Measurements from ENCODE around the gene GK.
A peak's percentile ranks its signal among the peaks of the same experiment; 100 is the strongest.
"Not testable (repeated sequence)": the region's sequence is repeated elsewhere in the genome, so short reads cannot be mapped to it uniquely, and the experiment has no call there.

GK gene

GRCh38 chrX:30653415-30654131 lies at the start of gene GK:
TSS of gene GK (plus strand) at chrX:30653423. CDS start at chrX:30653538, 115 bp downstream.
- DNase-seq (ENCODE audit: low read depth, low spot score), result no peak

GRCh38 chrX:30607155-30607554 lies 46.1 kb upstream of the GK start:
- H3K27ac ChIP-seq, result peak overlapping the region; percentile 26
- DNase-seq (ENCODE audit: low read depth, low spot score), result peak; percentile 49

More at GRCh38 chrX:30653415-30654131, at the start of gene GK:
- H3K27ac ChIP-seq, result peak within 1 kb of the TSS; percentile 51

GRCh38 chrX:30610026-30610425 lies 43.2 kb upstream of the GK start:
- H3K27ac ChIP-seq, result no peak overlapping the region
- no peak for DNase-seq (ENCODE audit: low read depth, low spot score)

GRCh38 chrX:30612250-30612655 lies 41.0 kb upstream of the GK start:
- H3K27ac ChIP-seq, result no peak overlapping the region
- DNase-seq (ENCODE audit: low read depth, low spot score), result no peak

- DNase-seq (ENCODE audit: low read depth, low spot score), result no peak
- H3K27ac ChIP-seq, result no peak overlapping the region
These were observed 39.5 kb upstream of the GK start for GRCh38 chrX:30613721-30614120.

GRCh38 chrX:30615229-30615628 lies 38.0 kb upstream of the GK start:
- DNase-seq (ENCODE audit: low read depth, low spot score), result no peak
- H3K27ac ChIP-seq, result no peak overlapping the region

- DNase-seq (ENCODE audit: low read depth, low spot score), result no peak
- no peak overlapping the region for H3K27ac ChIP-seq
These were observed 35.0 kb upstream of the GK start for GRCh38 chrX:30618160-30618765.

GRCh38 chrX:30620125-30620524 lies 33.1 kb upstream of the GK start:
- no peak overlapping the region for H3K27ac ChIP-seq
- no peak for DNase-seq (ENCODE audit: low read depth, low spot score)

- no peak overlapping the region for H3K27ac ChIP-seq
- DNase-seq (ENCODE audit: low read depth, low spot score), result peak; percentile 45
These were observed 32.1 kb upstream of the GK start for GRCh38 chrX:30620980-30621618.

- H3K27ac ChIP-seq, result no peak overlapping the region
These were observed 30.9 kb upstream of the GK start for GRCh38 chrX:30622361-30622760.

GRCh38 chrX:30626402-30626801 lies 26.8 kb upstream of the GK start:
- no peak overlapping the region for H3K27ac ChIP-seq
- no peak for DNase-seq (ENCODE audit: low read depth, low spot score)

More at GRCh38 chrX:30622361-30622760, 30.9 kb upstream of the GK start:
- no peak for DNase-seq (ENCODE audit: low read depth, low spot score)

- H3K27ac ChIP-seq, result no peak overlapping the region
- DNase-seq (ENCODE audit: low read depth, low spot score), result no peak
These were observed 25.2 kb upstream of the GK start for GRCh38 chrX:30627818-30628652.

- not testable (repeated sequence) for H3K27ac ChIP-seq; DNase-seq (ENCODE audit: low read depth, low spot score)
These were observed 19.2 kb upstream of the GK start for GRCh38 chrX:30634070-30634469.

GRCh38 chrX:30635630-30636029 lies 17.6 kb upstream of the GK start:
- H3K27ac ChIP-seq, result no peak overlapping the region
- no peak for DNase-seq (ENCODE audit: low read depth, low spot score)

- no peak overlapping the region for H3K27ac ChIP-seq
- DNase-seq (ENCODE audit: low read depth, low spot score), result no peak
These were observed 15.1 kb upstream of the GK start for GRCh38 chrX:30637874-30638815.

GRCh38 chrX:30639702-30640101 lies 13.5 kb upstream of the GK start:
- not testable (repeated sequence) for DNase-seq (ENCODE audit: low read depth, low spot score); H3K27ac ChIP-seq

- H3K27ac ChIP-seq, result no peak overlapping the region
- no peak for DNase-seq (ENCODE audit: low read depth, low spot score)
These were observed 10.6 kb upstream of the GK start for GRCh38 chrX:30642642-30643041.

- H3K27ac ChIP-seq, result no peak overlapping the region
- DNase-seq (ENCODE audit: low read depth, low spot score), result no peak
These were observed 9.9 kb upstream of the GK start for GRCh38 chrX:30643313-30643821.

- H3K27ac ChIP-seq, result peak overlapping the region; percentile 49
- no peak for DNase-seq (ENCODE audit: low read depth, low spot score)
These were observed 3.4 kb upstream of the GK start for GRCh38 chrX:30649859-30650258.
